Cardiac septum (tissue), 1 donor: ENCODE data around the gene MAPK7. TPM values are rescaled to one million over a fixed set of nuclear protein-coding genes. Genes with fewer than 3 reads are reported as not detected.

ENCODE experiments used
- DNase-seq: peaks from one replicate; pipeline ENCODE4 v3.0.0-alpha.2; 2020; ENCODE audit warnings: low spot score
- intact Hi-C: fragments of 100-400 bp; cut with DNase I; formaldehyde crosslinking; loops from one replicate; pipeline ENCODE4 v1.14.0; 2022
- total RNA-seq: library from RNA; stranded (reverse); fragmentation: NEBNext Ultra II Directional; extraction: Animal tissue kit (Norgen Biotek cat#: 25700); gene quantifications from one replicate; pipeline ENCODE4 v1.2.1, GENCODE V29; 2021
- donor health status: DM: no; HTN: no; CAD: no.

The MAPK7 gene
- total RNA-seq, 1 donor from 2014 or later: 17.5 TPM

GRCh38 chr17:19386974-19387920, 8.9 kb downstream of the MAPK7 start, which contains the start of gene MFAP4:
TSS of gene MFAP4 (minus strand) at chr17:19387190. CDS start at chr17:19387155, 35 bp downstream.
- peak; percentile 82 for DNase-seq
- intact Hi-C loops: no loop called here

DNA sequence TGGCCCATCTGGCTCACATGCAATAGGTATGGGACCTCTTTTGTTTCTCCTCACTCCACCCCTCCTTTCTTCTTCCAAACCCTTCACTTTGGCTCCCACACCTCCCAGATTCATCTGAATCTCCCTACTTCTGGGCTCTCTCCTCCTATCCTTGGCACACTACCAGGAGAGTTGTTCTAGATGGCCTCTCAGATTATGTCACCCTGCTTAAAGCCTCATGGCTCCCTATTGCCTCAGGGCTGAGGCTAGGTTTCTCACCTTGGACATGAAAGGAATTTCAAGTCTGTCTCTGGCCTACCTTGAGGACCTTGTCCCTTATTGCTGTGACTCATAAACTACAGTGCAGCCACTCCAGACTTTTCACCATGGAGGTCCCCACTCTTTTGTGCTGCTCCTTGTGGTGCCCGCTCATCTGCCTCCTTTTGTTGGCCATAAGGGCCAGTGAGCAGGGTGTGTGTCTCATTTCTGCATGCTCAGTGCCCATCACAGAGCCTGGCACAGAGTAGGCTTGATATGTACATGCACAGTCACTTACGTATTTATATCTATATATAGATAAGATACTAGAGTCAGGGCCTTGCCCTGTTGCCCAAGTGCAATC, 9.7 kb downstream of the MAPK7 start:
- intact Hi-C loops: no loop called here
- DNase-seq: peak; percentile 31

DNA sequence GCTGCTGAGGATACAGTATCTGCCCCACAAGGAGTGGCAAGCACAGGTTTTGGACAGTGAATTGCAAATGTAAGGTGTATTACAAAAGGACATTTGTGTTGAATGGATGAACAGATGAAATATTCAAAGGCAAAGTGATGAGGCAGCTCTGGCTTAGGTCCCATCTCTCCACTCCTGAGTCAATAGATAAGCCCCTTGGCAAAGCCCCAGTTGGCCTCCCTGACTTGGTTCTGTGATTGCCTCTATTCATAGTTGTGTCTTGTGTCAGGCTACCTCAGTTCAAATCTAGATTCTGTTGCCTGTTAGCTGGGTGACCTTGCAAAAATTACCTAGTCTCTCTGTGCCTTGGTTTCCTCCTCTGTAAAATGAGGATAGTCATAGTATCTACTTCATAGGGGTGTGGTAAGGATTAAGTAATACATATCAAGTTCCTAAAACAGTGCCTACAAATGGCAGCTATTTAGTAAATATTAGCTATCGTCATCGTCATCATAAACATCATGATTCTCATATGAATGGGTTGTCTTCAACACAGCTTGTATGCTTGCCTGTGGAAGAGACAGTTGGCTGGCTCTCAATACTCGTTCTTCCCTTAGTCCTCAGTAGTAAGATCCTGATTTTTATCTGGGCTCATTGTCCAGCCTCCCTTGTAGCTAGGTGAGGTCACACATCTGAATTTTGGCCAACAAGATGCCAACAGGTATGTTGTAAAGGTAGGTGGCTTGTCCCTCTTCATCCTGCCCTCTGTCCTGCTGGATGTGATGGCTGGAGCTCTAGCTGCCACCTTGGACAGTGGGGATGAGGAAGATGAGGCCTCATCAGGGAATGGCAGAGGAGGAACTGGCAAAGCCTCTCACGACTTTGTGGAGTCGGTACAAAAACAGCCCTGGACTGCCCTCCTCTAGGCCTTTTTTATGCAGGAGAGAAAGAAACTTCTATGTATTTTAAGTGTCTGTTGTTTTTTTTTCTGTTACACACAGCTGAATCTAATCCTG, 10.8 kb downstream of the MAPK7 start:
- intact Hi-C loops: no loop called here
- peak; percentile 7 for DNase-seq

- peak; percentile 35 for DNase-seq
- intact Hi-C loops: no loop called here
Measured at GRCh38 chr17:19390951-19391350, 12.7 kb downstream of the MAPK7 start.

- DNase-seq: peak; percentile 14
- intact Hi-C loops: no loop called here
Measured at GRCh38 chr17:19391432-19391831, 13.1 kb downstream of the MAPK7 start.

GRCh38 chr17:19392303-19392702, 14.0 kb downstream of the MAPK7 start:
- intact Hi-C loops: no loop called here
- peak; percentile 29 for DNase-seq

DNA sequence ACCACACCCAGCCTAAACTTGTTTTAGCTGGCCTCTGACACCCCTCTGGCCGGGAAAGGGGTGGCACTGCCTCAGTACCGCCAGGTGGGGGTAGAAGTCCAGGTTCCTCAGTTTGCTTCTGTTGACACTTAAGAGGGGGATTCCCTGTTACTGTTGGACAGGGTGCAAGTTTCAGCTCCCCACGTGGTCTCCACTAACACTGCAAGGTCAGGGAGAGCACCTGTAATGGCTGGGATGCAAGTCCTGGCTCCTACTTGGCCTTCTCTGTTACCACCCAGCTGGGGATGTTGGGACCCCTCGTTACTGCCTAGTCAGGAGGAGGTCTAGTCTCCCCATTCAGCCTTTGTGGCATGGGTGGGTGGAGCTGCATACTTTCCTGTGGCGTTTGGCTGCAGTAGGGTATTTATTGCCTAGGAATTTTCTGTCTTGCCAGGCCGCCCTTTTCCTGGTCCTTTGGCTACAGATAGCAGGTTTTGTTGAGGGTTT, 19.3 kb downstream of the MAPK7 start:
- intact Hi-C loops: no loop called here
- peak; percentile 39 for DNase-seq

GRCh38 chr17:19398301-19399181, 20.2 kb downstream of the MAPK7 start:
- intact Hi-C loops: no loop called here
- DNase-seq: peak; percentile 66

- intact Hi-C loops: no loop called here
- peak; percentile 26 for DNase-seq
Measured at GRCh38 chr17:19399750-19400450, 21.6 kb downstream of the MAPK7 start.

GRCh38 chr17:19401321-19402010, 23.2 kb downstream of the MAPK7 start:
- DNase-seq: peak; percentile 44
- intact Hi-C loops: no loop called here

DNA sequence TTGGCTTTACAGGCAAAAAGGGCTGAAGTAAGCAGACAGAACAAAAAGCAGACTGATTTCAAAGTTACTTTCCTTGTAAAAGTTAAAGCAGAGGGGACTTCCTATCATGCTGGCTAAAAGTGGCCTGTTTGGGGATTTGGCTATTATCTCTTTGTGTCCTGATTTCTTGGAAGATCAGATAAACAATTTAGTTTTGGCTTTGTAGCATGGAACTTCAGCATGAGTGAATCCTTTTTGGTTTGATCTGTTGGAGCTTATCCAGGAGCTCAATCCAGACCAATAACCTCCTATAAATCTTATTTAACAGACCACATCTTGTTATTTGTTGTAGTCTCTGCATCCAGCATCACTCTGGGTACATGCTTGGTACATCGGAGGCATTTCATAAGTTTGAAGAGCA, 23.9 kb downstream of the MAPK7 start:
- intact Hi-C loops: no loop called here

GRCh38 chr17:19403021-19403420, 24.7 kb downstream of the MAPK7 start:
- intact Hi-C loops: no loop called here
- peak; percentile 50 for DNase-seq

More for the DNA sequence above, 23.9 kb downstream of the MAPK7 start:
- DNase-seq: no peak

- no peak for DNase-seq
- intact Hi-C loops: no loop called here
Measured at GRCh38 chr17:19404264-19404663, 26.0 kb downstream of the MAPK7 start.

DNA sequence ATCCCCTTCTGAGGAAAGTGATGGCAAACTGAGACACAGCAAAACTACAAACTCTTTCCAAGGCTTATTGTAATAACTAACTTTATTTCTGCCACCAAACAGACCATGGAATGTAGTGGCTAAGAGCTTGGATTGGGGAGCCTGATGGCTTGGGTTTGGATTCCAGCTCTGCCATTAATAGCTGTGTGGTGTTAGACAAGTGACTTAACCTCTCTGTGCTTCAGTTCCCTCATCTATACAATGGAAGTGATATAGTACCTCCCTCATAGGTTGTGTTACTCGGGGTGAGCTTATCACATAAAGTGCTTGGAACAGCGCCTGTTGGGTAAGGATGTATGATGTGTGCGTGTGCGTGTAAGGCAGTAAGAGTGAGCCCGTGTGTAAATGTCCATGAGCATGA, 26.8 kb downstream of the MAPK7 start:
- peak; percentile 5 for DNase-seq
- intact Hi-C loops: loop anchor here (5.0 kb wide), 1 partner anchor 38 kb away; no protein-coding TSS in a partner anchor

- peak; percentile 41 for DNase-seq
- intact Hi-C loops: loop anchor here (5.0 kb wide), 1 partner anchor 40 kb away; no protein-coding TSS in a partner anchor
Measured at GRCh38 chr17:19407601-19408345, 29.5 kb downstream of the MAPK7 start.

DNA sequence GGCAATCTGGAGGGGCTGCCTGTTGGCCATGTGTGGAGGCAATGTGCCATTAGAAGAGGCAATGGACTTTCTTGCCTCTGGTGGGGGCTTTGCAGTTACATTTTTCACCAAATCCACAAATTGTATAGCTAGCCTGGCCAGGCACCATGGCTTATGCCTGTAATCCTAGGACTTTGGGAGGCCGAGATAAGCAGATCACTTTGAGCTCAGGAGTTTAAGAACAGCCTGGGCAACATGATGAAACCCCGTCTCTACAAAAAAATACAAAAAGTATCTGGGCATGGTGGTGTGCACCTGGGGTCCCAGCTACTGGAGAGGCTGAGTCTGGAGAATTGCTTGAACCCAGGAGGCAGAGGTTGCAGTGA, 30.0 kb downstream of the MAPK7 start:
- intact Hi-C loops: loop anchor here (5.0 kb wide), 1 partner anchor 41 kb away; no protein-coding TSS in a partner anchor

More for the DNA sequence above, 30.0 kb downstream of the MAPK7 start:
- no peak for DNase-seq
